GM18505 (cell line): Measurements from ENCODE around the gene PDK2.

Source experiments
- ATAC-seq: cut with Tn5 transposase; IDR thresholded peaks from one replicate; pipeline ENCODE4 v1.9.1; 2021; ENCODE audit not compliant: unreplicated experiment
- POLR2A ChIP-seq: IDR thresholded peaks from 4 replicates; pipeline ENCODE4 v1.6.1; 2011; ENCODE audit warnings: borderline replicate concordance; ENCODE audit not compliant: insufficient read depth, insufficient read length; ENCODE audit errors: extremely low read depth

PDK2 gene

GRCh38 chr17:50094753-50095619 lies at the start of gene PDK2:
PDK2 (plus strand) TSS chr17:50095351; CDS start chr17:50095436, 85 bp downstream.
- ATAC-seq = peak; percentile 82
- peak; percentile 56 for TF ChIP-seq POLR2A

- ATAC-seq = no peak
- TF ChIP-seq POLR2A = no peak
These were observed 49.0 kb upstream of the PDK2 start for GRCh38 chr17:50046179-50046578.

- ATAC-seq = no peak
- TF ChIP-seq POLR2A = no peak
These were observed 48.5 kb upstream of the PDK2 start for GRCh38 chr17:50046667-50047066.

GRCh38 chr17:50047083-50047482 lies 48.1 kb upstream of the PDK2 start:
- no peak for TF ChIP-seq POLR2A
- ATAC-seq = no peak

- no peak for TF ChIP-seq POLR2A
- ATAC-seq = no peak
These were observed 47.5 kb upstream of the PDK2 start for GRCh38 chr17:50047488-50048126.

GRCh38 chr17:50048146-50048720 lies 46.9 kb upstream of the PDK2 start:
- no peak for TF ChIP-seq POLR2A
- no peak for ATAC-seq

- no peak for TF ChIP-seq POLR2A
- ATAC-seq = no peak
These were observed 46.2 kb upstream of the PDK2 start for GRCh38 chr17:50048988-50049387.

GRCh38 chr17:50049636-50050035 lies 45.5 kb upstream of the PDK2 start:
- no peak for ATAC-seq
- TF ChIP-seq POLR2A = no peak

- no peak for TF ChIP-seq POLR2A
- ATAC-seq = no peak
These were observed 44.6 kb upstream of the PDK2 start for GRCh38 chr17:50050431-50051032.

GRCh38 chr17:50051082-50051576 lies 44.0 kb upstream of the PDK2 start:
- TF ChIP-seq POLR2A = no peak
- no peak for ATAC-seq

GRCh38 chr17:50051606-50052005 lies 43.5 kb upstream of the PDK2 start:
- no peak for TF ChIP-seq POLR2A
- ATAC-seq = no peak

GRCh38 chr17:50052241-50052796 lies 42.8 kb upstream of the PDK2 start:
- TF ChIP-seq POLR2A = no peak
- no peak for ATAC-seq
